ENCODE data around the gene CD55. TPM values are rescaled to one million over a fixed set of nuclear protein-coding genes. Genes with fewer than 3 reads are reported as not detected.

Gene CD55
- total RNA-seq, 4 donors from 2014 or later, result 8.0 to 75.4 (median 40.1) TPM

- DNase-seq, result no peak
- WGBS, 2 donors (ENCODE audit: low coverage in 1 of 2), result 73 to 92% methylated on average over 1 of the region's 1 CpG
- intact Hi-C loops (cut with DNase I; ENCODE audit: low total_unique reads), result no loop called here
- Histone ChIP-seq H3K27ac (no peak overlapping the region), H3K36me3 (peaks cover 2 to 66% (median 10%) of the 10 kb centered on the region in 4 donors), H3K27me3 (no peaks in the 10 kb centered on the region), H3K4me1 (no peaks in the 10 kb centered on the region), H3K4me3 (no peak overlapping the region), H3K9me3 (no peaks in the 10 kb centered on the region)
- in situ Hi-C loops (cut with MboI; ENCODE audit: low pct_ligation_motif_present in 1 of 4, low pct_unique_long_range_greater_than_20kb in 1 of 4, low sequenced_read_pairs in 3 of 4), result no loop called here
- TF ChIP-seq POLR2A (IDR thresholded peaks at IDR 0.05) (no peak), CTCF (IDR thresholded peaks at IDR 0.05) (no peak), POLR2AphosphoS5 (IDR thresholded peaks at IDR 0.05) (no peak), EP300 (IDR thresholded peaks at IDR 0.05; ENCODE audit: low read depth) (no peak)
These were observed 12.1 kb downstream of the CD55 start for GRCh38 chr1:207333620-207334019.

- no peaks in the 10 kb centered on the region for H3K4me1 ChIP-seq
- H3K9me3 ChIP-seq, result no peaks in the 10 kb centered on the region
- no peak for TF ChIP-seq POLR2AphosphoS5 (IDR thresholded peaks at IDR 0.05)
- TF ChIP-seq CTCF (IDR thresholded peaks at IDR 0.05), result no peak
- no peak for TF ChIP-seq POLR2A (IDR thresholded peaks at IDR 0.05)
- no peak for TF ChIP-seq EP300 (IDR thresholded peaks at IDR 0.05; ENCODE audit: low read depth)
- intact Hi-C loops (cut with DNase I; ENCODE audit: low total_unique reads), result no loop called here
- WGBS, 2 donors (ENCODE audit: low coverage in 1 of 2), result 86 to 98% methylated on average over 1 of the region's 1 CpG
- in situ Hi-C loops (cut with MboI; ENCODE audit: low pct_ligation_motif_present in 1 of 4, low pct_unique_long_range_greater_than_20kb in 1 of 4, low sequenced_read_pairs in 3 of 4), result no loop called here
- H3K27me3 ChIP-seq, result no peaks in the 10 kb centered on the region
- H3K27ac ChIP-seq, result no peak overlapping the region
- no peak overlapping the region for H3K4me3 ChIP-seq
- H3K36me3 ChIP-seq, result peaks cover 2 to 63% (median 10%) of the 10 kb centered on the region in 4 donors
- no peak for DNase-seq
These were observed 12.9 kb downstream of the CD55 start for GRCh38 chr1:207334337-207334736.

GRCh38 chr1:207335138-207335537 is 13.7 kb downstream of the CD55 start:
- no peak for TF ChIP-seq EP300 (IDR thresholded peaks at IDR 0.05; ENCODE audit: low read depth)
- no peak for TF ChIP-seq CTCF (IDR thresholded peaks at IDR 0.05)
- TF ChIP-seq POLR2A (IDR thresholded peaks at IDR 0.05), result no peak
- TF ChIP-seq POLR2AphosphoS5 (IDR thresholded peaks at IDR 0.05), result no peak
- in situ Hi-C loops (cut with MboI; ENCODE audit: low pct_ligation_motif_present in 1 of 4, low pct_unique_long_range_greater_than_20kb in 1 of 4, low sequenced_read_pairs in 3 of 4) (no loop called here), intact Hi-C loops (cut with DNase I; ENCODE audit: low total_unique reads) (no loop called here)
- no peak for DNase-seq
- Histone ChIP-seq H3K9me3 (no peaks in the 10 kb centered on the region), H3K36me3 (peaks cover 2 to 66% (median 11%) of the 10 kb centered on the region in 4 donors), H3K27ac (peak overlapping the region in 2 of 4 donors; percentile 32 to 59), H3K27me3 (no peaks in the 10 kb centered on the region), H3K4me3 (no peak overlapping the region), H3K4me1 (no peaks in the 10 kb centered on the region)
- WGBS, 2 donors (ENCODE audit: low coverage in 1 of 2), result 95 to 100% methylated on average over 3 of the region's 3 CpGs

- TF ChIP-seq POLR2A (IDR thresholded peaks at IDR 0.05) (no peak), POLR2AphosphoS5 (IDR thresholded peaks at IDR 0.05) (peak in 1 of 3 donors; percentile 15), EP300 (IDR thresholded peaks at IDR 0.05; ENCODE audit: low read depth) (no peak), CTCF (IDR thresholded peaks at IDR 0.05) (no peak)
- Histone ChIP-seq H3K9me3 (no peaks in the 10 kb centered on the region), H3K4me1 (no peaks in the 10 kb centered on the region), H3K27ac (peak overlapping the region in 3 of 4 donors; percentile 32 to 59 (median 50)), H3K4me3 (no peak overlapping the region), H3K27me3 (no peaks in the 10 kb centered on the region), H3K36me3 (peaks cover 2 to 66% (median 13%) of the 10 kb centered on the region in 4 donors)
- intact Hi-C loops (cut with DNase I; ENCODE audit: low total_unique reads) (no loop called here), in situ Hi-C loops (cut with MboI; ENCODE audit: low pct_ligation_motif_present in 1 of 4, low pct_unique_long_range_greater_than_20kb in 1 of 4, low sequenced_read_pairs in 3 of 4) (no loop called here)
- WGBS, 2 donors (ENCODE audit: low coverage in 1 of 2), result 52 to 66% methylated on average over 5 to 6 of the region's 6 CpGs
- DNase-seq, result no peak
These were observed 14.4 kb downstream of the CD55 start for GRCh38 chr1:207335695-207336363.

Data from transverse colon (tissue), 4 donors.